ENCODE measurements around the gene UTRN. TPM values are rescaled to one million over a fixed set of nuclear protein-coding genes. Genes with fewer than 3 reads are reported as not detected.

The UTRN gene
- total RNA-seq, 2 experiments from 2014 or later, result 17.5 to 18.1 TPM

DNA sequence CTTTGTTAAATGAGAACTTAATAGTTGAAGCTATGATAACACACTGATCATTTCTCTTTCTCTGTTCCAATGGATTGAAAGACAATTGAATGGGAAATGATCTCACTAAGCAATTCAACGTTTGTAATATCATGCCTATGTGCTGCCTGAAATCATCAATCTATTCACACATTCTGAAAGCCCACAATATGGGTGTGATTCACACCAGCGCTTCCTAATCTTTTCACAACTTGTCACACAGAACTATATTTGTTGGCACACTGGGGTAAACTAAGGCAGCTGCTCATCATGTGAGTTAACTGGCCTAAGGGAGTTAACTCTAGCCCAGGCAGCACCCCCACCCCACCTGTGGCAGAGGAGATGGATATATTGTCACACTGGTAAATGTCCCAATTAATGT is 37.1 kb upstream of the UTRN start:
- Histone ChIP-seq H3K4me3 (ENCODE audit: low read depth, low read length, poor library complexity, severe bottlenecking) (no peak overlapping the region), H3K4me2 (ENCODE audit: low read length) (no peak overlapping the region), H3K27ac (ENCODE audit: low read depth, low read length, poor library complexity, severe bottlenecking) (no peak overlapping the region), H3K36me3 (ENCODE audit: insufficient read depth, low read length) (no peaks in the 10 kb centered on the region), H2AFZ (ENCODE audit: low read length) (no peak overlapping the region), H3K79me2 (ENCODE audit: insufficient read depth, low read depth, low read length) (no peaks in the 10 kb centered on the region), H4K20me1 (ENCODE audit: insufficient read depth, low read length) (no peaks in the 10 kb centered on the region), H3K9me3 (ENCODE audit: low read length) (no peaks in the 10 kb centered on the region), H3K4me1 (ENCODE audit: insufficient read depth, low read length, poor library complexity, severe bottlenecking) (no peaks in the 10 kb centered on the region), H3K9me2 (ENCODE audit: insufficient read depth, low read length) (no peaks in the 10 kb centered on the region)
- DNase-seq (ENCODE audit: low spot score), result no peak
- TF ChIP-seq, protein P1, sequence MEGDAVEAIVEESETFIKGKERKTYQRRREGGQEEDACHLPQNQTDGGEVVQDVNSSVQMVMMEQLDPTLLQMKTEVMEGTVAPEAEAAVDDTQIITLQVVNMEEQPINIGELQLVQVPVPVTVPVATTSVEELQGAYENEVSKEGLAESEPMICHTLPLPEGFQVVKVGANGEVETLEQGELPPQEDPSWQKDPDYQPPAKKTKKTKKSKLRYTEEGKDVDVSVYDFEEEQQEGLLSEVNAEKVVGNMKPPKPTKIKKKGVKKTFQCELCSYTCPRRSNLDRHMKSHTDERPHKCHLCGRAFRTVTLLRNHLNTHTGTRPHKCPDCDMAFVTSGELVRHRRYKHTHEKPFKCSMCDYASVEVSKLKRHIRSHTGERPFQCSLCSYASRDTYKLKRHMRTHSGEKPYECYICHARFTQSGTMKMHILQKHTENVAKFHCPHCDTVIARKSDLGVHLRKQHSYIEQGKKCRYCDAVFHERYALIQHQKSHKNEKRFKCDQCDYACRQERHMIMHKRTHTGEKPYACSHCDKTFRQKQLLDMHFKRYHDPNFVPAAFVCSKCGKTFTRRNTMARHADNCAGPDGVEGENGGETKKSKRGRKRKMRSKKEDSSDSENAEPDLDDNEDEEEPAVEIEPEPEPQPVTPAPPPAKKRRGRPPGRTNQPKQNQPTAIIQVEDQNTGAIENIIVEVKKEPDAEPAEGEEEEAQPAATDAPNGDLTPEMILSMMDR (conservative IDR thresholded peaks at IDR 0.05; ENCODE audit: low read length), result no peak
- no peak for TF ChIP-seq EZH2phosphoT487 (IDR thresholded peaks at IDR 0.05; ENCODE audit: borderline replicate concordance, low read depth, low read length)
- CTCF ChIA-PET (ENCODE audit: unreplicated experiment), result no interaction called here
- no TSS peak for BruUV-seq (replicated peaks)
- POLR2A ChIA-PET, result interaction anchor here (0.6 kb wide), 3 partner anchors 17 to 368 kb away, joined by 3 to 5 read pairs (median 3); no protein-coding TSS in a partner anchor
- intact Hi-C loops (cut with micrococcal nuclease; ENCODE audit: unreplicated experiment), result no loop called here

DNA sequence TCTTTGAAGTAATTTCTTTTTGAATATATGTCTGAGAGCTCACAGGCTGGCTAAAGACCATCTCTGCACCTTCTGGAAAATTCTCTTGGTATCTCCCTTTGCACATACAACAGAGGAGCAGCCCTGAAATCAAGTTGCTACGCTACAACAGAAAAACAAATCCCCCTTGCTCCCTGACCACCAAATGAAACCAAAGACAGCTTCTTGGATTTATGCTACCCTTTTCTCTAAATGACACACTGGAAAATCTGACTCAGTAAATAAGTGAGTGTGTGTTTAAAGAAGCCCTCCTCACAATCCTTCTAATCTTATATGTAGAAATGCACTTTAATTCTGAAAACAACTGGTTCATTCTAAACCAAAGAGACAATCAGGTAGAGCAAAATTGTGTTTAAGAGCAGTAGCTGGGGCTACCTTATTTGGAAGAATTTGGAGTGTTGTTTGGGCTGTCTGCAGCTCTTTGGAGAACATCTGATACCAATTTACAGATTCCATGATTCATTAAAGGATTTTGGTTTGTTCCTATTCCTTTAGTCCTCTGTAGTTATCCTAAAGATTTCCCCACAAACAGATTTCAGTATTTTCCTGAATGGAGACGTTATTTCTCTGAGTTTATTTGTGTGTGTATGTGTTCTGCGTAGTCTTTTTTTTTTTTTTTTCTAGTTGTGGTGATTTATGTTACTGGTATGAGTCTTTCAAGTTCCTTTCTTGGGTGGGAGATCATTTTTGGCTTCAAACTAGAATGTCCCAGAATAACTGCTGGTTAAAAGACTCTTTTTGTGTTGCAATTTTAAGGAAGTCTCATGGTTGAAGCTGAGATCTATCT is 36.4 kb upstream of the UTRN start:
- intact Hi-C loops (cut with micrococcal nuclease; ENCODE audit: unreplicated experiment), result no loop called here
- ChIA-PET POLR2A (interaction anchor here (0.6 kb wide), 4 partner anchors 17 to 367 kb away, joined by 3 to 5 read pairs (median 3); no protein-coding TSS in a partner anchor), CTCF (ENCODE audit: unreplicated experiment) (no interaction called here)
- TF ChIP-seq EZH2phosphoT487 (IDR thresholded peaks at IDR 0.05; ENCODE audit: borderline replicate concordance, low read depth, low read length), result no peak
- TF ChIP-seq, protein P1 (conservative IDR thresholded peaks at IDR 0.05; ENCODE audit: low read length), result no peak
- Histone ChIP-seq H3K4me2 (ENCODE audit: low read length) (no peak overlapping the region), H3K4me1 (ENCODE audit: insufficient read depth, low read length, poor library complexity, severe bottlenecking) (no peaks in the 10 kb centered on the region), H3K9me2 (ENCODE audit: insufficient read depth, low read length) (no peaks in the 10 kb centered on the region), H3K4me3 (ENCODE audit: low read depth, low read length, poor library complexity, severe bottlenecking) (no peak overlapping the region), H2AFZ (ENCODE audit: low read length) (no peak overlapping the region), H3K27ac (ENCODE audit: low read depth, low read length, poor library complexity, severe bottlenecking) (no peak overlapping the region), H4K20me1 (ENCODE audit: insufficient read depth, low read length) (no peaks in the 10 kb centered on the region), H3K36me3 (ENCODE audit: insufficient read depth, low read length) (no peaks in the 10 kb centered on the region), H3K9me3 (ENCODE audit: low read length) (no peaks in the 10 kb centered on the region), H3K79me2 (ENCODE audit: insufficient read depth, low read depth, low read length) (no peaks in the 10 kb centered on the region)
- no peak for DNase-seq (ENCODE audit: low spot score)
- BruUV-seq (replicated peaks), result no TSS peak

DNA sequence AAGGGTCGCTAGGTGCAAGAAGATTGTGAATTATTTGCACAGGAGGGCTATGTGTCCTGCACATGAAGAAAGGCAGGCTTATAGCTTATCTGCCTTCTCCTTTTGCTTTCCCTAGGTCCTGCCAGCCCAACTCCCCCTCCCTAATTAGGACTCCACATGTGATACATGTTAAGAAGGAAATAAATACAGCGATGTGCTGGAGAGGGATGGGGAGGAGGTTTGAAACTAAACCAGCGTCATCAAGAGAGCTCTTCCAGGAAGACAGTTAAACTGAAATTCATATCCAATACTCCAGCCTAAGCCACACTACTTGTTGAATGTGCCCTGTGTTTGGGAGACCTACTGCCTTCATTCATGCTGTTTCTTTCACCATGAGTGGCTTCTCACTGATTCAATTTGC is 34.9 kb upstream of the UTRN start:
- intact Hi-C loops (cut with micrococcal nuclease; ENCODE audit: unreplicated experiment), result no loop called here
- TF ChIP-seq, protein P1 (conservative IDR thresholded peaks at IDR 0.05; ENCODE audit: low read length), result no peak
- TF ChIP-seq EZH2phosphoT487 (IDR thresholded peaks at IDR 0.05; ENCODE audit: borderline replicate concordance, low read depth, low read length), result no peak
- Histone ChIP-seq H2AFZ (ENCODE audit: low read length) (no peak overlapping the region), H3K4me3 (ENCODE audit: low read depth, low read length, poor library complexity, severe bottlenecking) (no peak overlapping the region), H3K9me3 (ENCODE audit: low read length) (no peaks in the 10 kb centered on the region), H4K20me1 (ENCODE audit: insufficient read depth, low read length) (no peaks in the 10 kb centered on the region), H3K36me3 (ENCODE audit: insufficient read depth, low read length) (no peaks in the 10 kb centered on the region), H3K27ac (ENCODE audit: low read depth, low read length, poor library complexity, severe bottlenecking) (no peak overlapping the region), H3K9me2 (ENCODE audit: insufficient read depth, low read length) (no peaks in the 10 kb centered on the region), H3K4me1 (ENCODE audit: insufficient read depth, low read length, poor library complexity, severe bottlenecking) (no peaks in the 10 kb centered on the region), H3K79me2 (ENCODE audit: insufficient read depth, low read depth, low read length) (no peaks in the 10 kb centered on the region), H3K4me2 (ENCODE audit: low read length) (no peak overlapping the region)
- no TSS peak for BruUV-seq (replicated peaks)
- ChIA-PET CTCF (ENCODE audit: unreplicated experiment) (no interaction called here), POLR2A (interaction anchor here (0.5 to 0.7 kb wide), 3 partner anchors 14 to 574 kb away, joined by 3 to 4 read pairs (median 3); no protein-coding TSS in a partner anchor)
- DNase-seq (ENCODE audit: low spot score), result no peak

Data from OCI-LY7 (cell line).